Ectodermal cell (in vitro differentiated cells): ENCODE data around the gene ZFAND3.

Experiments used
- H3K27ac ChIP-seq: 2 replicates; pipeline ENCODE4 v1.7.0; 2013; ENCODE audit warnings: mild to moderate bottlenecking, low read depth, low read length; ENCODE audit not compliant: insufficient read depth, poor library complexity, severe bottlenecking
- H3K27me3 ChIP-seq: 2 replicates; pipeline ENCODE4 v1.7.0; 2013; ENCODE audit warnings: mild to moderate bottlenecking, low read length; ENCODE audit not compliant: insufficient read depth, control insufficient read depth, poor library complexity, severe bottlenecking
- H3K36me3 ChIP-seq: one replicate; pipeline ENCODE4 v1.7.0; 2013; ENCODE audit warnings: low read length; ENCODE audit not compliant: control insufficient read depth, insufficient read depth
- H3K4me1 ChIP-seq: one replicate; pipeline ENCODE4 v1.7.0; 2013; ENCODE audit warnings: low read length; ENCODE audit not compliant: control insufficient read depth, insufficient read depth
- H3K4me3 ChIP-seq: 2 replicates; pipeline ENCODE4 v1.7.0; 2013; ENCODE audit warnings: low read depth, low read length, control low read depth; ENCODE audit not compliant: insufficient read depth
- H3K9me3 ChIP-seq: 2 replicates; pipeline ENCODE4 v1.7.0; 2013; ENCODE audit warnings: mild to moderate bottlenecking, low read length, moderate library complexity; ENCODE audit not compliant: control insufficient read depth
- WGBS, 2 experiments: methylation state at CpG; one replicate each; pipeline ENCODE4 v1.1.7; 2013; ENCODE audit warnings: missing lambda C conversion rate in 2 of 2; 5-methylcytosine and 5-hydroxymethylcytosine counted together

Gene ZFAND3

DNA sequence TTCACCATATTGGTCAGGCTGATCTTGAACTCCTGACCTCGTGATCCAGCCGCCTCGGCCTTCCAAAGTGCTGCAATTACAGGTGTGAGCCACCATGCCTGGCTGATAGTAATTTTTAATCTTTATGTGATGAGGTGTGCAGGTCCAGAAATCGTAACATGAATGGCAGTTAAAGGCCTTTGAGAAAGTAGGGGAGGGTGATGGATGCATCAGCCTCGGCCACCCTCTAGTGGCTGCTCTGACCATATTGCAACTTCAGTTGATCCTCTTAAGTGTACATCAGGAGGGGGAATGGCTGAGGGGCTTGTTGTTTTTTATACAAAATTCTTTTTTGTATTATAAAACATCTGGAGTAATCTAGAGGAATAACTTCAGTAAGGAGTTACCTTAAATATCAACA is 193.0 kb downstream of the ZFAND3 start:
- H3K9me3 ChIP-seq = no peaks in the 10 kb centered on the region
- WGBS, 2 experiments = 78 to 81% methylated on average over 5 of the region's 5 CpGs

DNA sequence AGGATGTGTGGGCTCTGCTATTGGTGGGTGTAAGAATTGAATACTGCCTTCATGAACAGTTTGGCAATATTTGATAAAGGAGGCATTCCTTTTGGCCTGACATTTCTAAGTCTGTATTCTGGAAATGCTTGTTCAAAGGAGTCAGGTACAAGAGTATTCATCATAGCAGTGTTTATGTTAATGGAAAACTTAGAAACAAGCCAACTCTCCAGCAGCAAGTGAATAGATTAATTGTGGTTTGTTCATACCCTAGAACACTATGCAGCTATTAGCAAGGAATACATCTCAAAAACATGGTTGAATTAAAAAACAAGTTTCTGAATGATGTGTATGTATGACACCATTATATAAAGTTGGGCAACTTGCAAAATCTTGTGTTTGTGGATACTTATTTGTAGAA is 195.8 kb downstream of the ZFAND3 start:
- no peak overlapping the region for H3K27ac ChIP-seq
- no peaks in the 10 kb centered on the region for H3K36me3 ChIP-seq
- no peaks in the 10 kb centered on the region for H3K9me3 ChIP-seq
- H3K4me1 ChIP-seq = no peaks in the 10 kb centered on the region
- H3K27me3 ChIP-seq = no peaks in the 10 kb centered on the region
- no peak overlapping the region for H3K4me3 ChIP-seq

More for the DNA sequence above, 193.0 kb downstream of the ZFAND3 start:
- no peaks in the 10 kb centered on the region for H3K27me3 ChIP-seq
- no peak overlapping the region for H3K27ac ChIP-seq
- no peak overlapping the region for H3K4me3 ChIP-seq
- no peaks in the 10 kb centered on the region for H3K36me3 ChIP-seq
- H3K4me1 ChIP-seq = no peaks in the 10 kb centered on the region

DNA sequence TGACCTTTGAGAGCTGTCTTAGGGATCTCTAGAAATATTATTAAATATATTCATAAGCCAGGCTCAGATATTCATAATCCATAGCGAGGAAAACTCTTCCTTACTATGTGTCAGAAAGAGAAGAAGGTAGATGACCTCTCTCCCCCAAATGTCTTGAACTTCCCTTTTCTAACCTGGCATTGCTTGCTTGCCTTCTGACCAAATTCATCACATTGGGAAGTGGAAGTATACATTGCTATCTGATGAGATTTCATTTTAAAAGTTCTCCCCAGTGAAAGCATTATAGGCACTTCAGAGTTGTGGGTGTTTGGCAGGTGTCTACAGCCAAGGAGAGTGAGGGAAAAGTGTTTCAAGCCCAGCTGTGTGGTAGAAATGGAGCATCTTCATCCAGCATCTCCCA is 197.3 kb downstream of the ZFAND3 start:
- no peaks in the 10 kb centered on the region for H3K4me1 ChIP-seq
- no peak overlapping the region for H3K27ac ChIP-seq

DNA sequence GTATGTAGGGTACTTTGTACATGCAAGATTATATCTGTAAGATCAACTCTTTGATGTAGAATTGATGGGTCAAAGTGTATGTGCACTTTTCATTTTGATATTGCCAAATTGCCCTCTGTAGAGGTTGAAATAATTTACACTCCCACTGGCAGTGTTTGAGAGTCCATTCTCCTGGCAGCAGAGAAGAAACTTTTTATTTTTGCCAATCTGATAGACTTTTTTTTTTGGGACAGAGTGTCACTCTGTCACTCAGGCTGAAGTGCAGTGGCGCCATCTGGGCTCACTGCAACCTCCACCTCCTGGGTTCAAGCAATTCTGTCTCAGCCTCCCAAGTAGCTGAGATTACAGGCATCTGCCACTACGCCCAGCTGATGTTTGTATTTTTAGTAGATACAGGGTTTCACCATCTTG is 199.2 kb downstream of the ZFAND3 start:
- H3K4me1 ChIP-seq = no peaks in the 10 kb centered on the region
- no peaks in the 10 kb centered on the region for H3K9me3 ChIP-seq
- no peaks in the 10 kb centered on the region for H3K36me3 ChIP-seq
- H3K27me3 ChIP-seq = no peaks in the 10 kb centered on the region
- H3K4me3 ChIP-seq = no peak overlapping the region
- WGBS, 2 experiments = 77 to 82% methylated on average over 2 of the region's 2 CpGs
- H3K27ac ChIP-seq = no peak overlapping the region

More for the DNA sequence above, 197.3 kb downstream of the ZFAND3 start:
- Histone ChIP-seq H3K4me3 (no peak overlapping the region), H3K36me3 (no peaks in the 10 kb centered on the region), H3K27me3 (no peaks in the 10 kb centered on the region), H3K9me3 (no peaks in the 10 kb centered on the region)
- WGBS, 2 experiments = 100% methylated on average over 1 of the region's 1 CpG; no CpG with 5 or more reads in 1 of the 2 experiments

DNA sequence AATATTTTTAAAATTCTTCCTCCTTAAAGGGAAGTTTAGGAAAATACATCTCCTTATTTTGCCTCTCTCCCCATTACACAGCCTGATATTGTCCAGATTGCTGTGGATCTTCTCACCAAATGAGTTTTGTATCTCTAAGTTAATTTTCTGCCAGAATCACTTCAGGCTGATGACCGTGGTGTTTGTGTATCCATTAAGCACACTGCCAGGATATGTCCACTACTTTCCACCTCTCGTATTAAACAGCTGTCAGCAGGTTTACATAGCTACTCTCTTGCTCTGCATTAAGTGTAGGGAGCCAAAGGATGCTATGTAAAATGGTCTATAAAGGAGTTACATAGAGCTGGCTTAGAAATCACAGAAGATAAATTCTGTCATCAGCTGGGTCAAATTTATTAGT is 201.1 kb downstream of the ZFAND3 start:
- 86 to 100% methylated on average over 2 of the region's 2 CpGs for WGBS, 2 experiments
- Histone ChIP-seq H3K27ac (no peak overlapping the region), H3K36me3 (no peaks in the 10 kb centered on the region), H3K4me1 (no peaks in the 10 kb centered on the region), H3K9me3 (no peaks in the 10 kb centered on the region), H3K27me3 (no peaks in the 10 kb centered on the region), H3K4me3 (no peak overlapping the region)

DNA sequence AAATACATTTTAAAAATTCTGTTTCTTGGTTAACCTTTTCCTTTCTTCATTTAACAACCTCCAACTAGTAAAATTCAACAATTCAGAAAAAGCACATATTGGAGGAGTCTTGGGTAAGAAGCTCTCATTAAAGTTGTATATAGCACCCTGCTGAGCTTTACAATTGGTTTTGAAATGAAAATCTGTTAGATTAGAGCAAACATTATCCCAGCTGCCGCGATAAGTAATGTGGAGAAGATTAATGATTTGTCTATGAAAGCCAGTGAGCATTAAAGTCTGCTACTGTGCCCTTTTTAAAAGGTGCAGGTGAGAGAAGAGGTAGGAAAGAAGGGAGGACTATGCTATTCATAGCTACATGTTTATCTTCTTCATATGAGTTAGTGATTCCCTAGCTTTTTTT is 201.5 kb downstream of the ZFAND3 start:
- Histone ChIP-seq H3K27ac (no peak overlapping the region), H3K27me3 (no peaks in the 10 kb centered on the region), H3K9me3 (no peaks in the 10 kb centered on the region), H3K4me1 (no peaks in the 10 kb centered on the region), H3K36me3 (no peaks in the 10 kb centered on the region), H3K4me3 (no peak overlapping the region)
- 87 to 88% methylated on average over 2 of the region's 2 CpGs for WGBS, 2 experiments

DNA sequence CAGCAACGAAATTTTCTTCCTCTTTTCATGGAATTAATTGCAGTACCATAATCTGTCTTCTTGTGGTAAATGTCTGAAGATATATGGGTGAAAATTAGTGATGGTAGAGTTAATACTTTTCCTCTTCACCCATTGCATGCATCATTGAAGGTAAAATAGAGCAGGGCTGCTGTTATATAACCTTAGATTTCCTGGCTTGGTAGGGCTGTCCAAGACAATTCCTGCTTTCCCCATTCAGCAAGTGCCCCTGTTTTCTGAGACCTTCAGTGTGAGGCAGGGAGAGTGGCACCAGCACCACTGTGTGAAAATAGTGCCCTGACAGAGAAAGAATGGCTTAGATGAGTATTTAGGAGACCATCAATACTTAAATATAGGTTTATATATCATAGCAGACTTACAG is 202.0 kb downstream of the ZFAND3 start:
- H3K4me3 ChIP-seq = no peak overlapping the region
- no peaks in the 10 kb centered on the region for H3K36me3 ChIP-seq
- no peaks in the 10 kb centered on the region for H3K9me3 ChIP-seq
- WGBS, 2 experiments = 100% methylated on average over 1 of the region's 1 CpG; no CpG with 5 or more reads in 1 of the 2 experiments
- H3K27ac ChIP-seq = no peak overlapping the region
- H3K4me1 ChIP-seq = no peaks in the 10 kb centered on the region
- no peaks in the 10 kb centered on the region for H3K27me3 ChIP-seq

DNA sequence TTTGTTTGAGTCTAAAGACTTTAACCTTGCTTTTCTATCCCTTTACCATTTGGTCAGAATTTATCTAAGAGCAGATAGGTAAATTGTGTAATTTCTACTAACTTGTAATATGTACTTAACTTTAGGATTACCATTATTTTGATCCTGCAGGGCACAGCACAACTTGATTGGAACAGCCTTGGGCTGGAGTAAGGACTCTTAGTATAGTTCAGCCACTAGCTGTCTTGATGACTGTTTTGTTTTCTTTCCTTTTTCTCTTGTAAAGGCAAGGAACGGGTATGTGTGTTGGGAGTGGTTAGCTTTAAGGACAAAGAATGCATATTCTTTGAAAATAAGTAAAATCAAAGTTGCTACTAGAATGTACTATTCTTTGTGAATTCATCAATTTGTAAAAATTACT is 203.2 kb downstream of the ZFAND3 start:
- WGBS, 2 experiments = no CpG with 5 or more reads among the region's 1 CpG
- Histone ChIP-seq H3K9me3 (no peaks in the 10 kb centered on the region), H3K4me3 (no peak overlapping the region), H3K27ac (no peak overlapping the region), H3K27me3 (no peaks in the 10 kb centered on the region), H3K4me1 (peaks cover 4% of the 10 kb centered on the region), H3K36me3 (no peaks in the 10 kb centered on the region)

DNA sequence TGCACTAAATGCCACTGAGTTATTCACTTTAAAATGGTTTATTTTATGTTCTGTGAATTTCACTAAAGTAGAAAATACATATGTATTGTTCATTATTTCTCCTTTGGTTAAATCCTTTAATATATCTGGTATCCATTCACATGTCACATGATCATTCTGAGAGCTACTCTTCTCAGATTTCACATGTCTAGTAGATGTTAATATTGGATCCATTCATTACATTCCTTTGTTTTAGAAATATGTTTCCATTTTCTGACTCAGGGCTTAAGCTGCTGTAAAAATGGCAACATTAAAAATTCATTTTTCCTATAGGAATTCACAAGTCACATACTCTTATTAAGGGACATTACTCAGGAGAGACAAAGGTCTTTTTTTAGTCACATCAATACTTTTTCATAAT is 205.4 kb downstream of the ZFAND3 start:
- no peak overlapping the region for H3K4me3 ChIP-seq
- no peaks in the 10 kb centered on the region for H3K36me3 ChIP-seq
- peaks cover 6% of the 10 kb centered on the region for H3K4me1 ChIP-seq
- no peaks in the 10 kb centered on the region for H3K9me3 ChIP-seq
- no peaks in the 10 kb centered on the region for H3K27me3 ChIP-seq
- no peak overlapping the region for H3K27ac ChIP-seq

DNA sequence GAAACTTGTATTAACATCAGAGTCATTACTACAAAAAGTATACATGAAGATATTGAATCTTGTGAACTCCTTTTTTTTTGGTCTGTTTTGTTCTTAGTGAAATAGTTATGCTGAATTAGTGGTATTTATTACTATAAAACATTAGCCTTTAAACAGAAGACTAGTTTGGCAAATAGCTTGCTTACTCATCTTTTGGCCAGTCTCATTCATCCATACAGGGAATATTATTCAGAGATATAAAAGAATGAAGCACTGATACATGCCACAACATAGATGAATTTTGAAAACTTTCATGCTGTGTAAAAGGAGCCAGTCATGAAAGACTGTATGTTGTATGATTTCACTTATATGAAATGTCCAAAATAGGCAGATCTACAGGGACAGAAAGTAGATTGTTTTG is 205.9 kb downstream of the ZFAND3 start:
- H3K36me3 ChIP-seq = no peaks in the 10 kb centered on the region
- H3K27ac ChIP-seq = no peak overlapping the region
- H3K9me3 ChIP-seq = no peaks in the 10 kb centered on the region
- H3K4me1 ChIP-seq = peaks cover 6% of the 10 kb centered on the region
- H3K4me3 ChIP-seq = no peak overlapping the region
- no peaks in the 10 kb centered on the region for H3K27me3 ChIP-seq

DNA sequence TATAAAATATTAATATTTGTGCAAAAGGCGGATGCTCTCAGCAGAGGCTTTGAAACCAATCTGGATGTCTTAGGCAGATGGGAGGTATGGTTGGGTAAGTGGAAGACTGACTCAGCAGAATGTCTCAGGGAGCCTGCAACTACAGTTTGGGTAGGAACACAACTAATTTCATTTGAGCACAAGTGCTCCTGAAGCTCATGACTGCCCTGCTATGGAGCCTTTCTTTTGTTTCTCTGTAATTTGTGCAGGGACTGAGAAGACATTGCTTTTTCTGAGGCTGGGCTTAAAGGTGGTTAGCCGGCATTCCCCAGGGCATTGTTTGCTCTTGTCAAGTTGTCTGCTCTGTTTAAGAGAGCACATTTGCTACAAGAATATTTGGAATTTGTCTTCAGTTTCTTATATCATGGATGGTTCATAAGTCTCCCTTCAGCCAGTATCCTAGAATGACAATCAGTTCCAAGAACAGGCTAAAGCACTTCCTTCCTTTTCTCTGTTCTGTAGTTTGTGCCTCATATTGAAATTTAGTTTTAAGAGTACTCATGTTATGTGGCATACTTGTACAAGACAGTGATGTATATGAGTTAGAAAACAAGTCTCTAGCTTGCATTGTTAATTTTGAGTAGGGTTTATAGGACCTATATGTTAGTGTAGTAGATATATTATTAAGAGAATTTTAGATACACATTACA is 208.3 kb downstream of the ZFAND3 start:
- Histone ChIP-seq H3K27me3 (no peaks in the 10 kb centered on the region), H3K9me3 (no peaks in the 10 kb centered on the region), H3K4me3 (no peak overlapping the region), H3K27ac (no peak overlapping the region), H3K36me3 (no peaks in the 10 kb centered on the region), H3K4me1 (peaks cover 7% of the 10 kb centered on the region)
- 77 to 81% methylated on average over 2 of the region's 2 CpGs for WGBS, 2 experiments
